HG03103 (cell line): ENCODE data around the gene EIF1AD.
A peak's percentile ranks its signal among the peaks of the same experiment; 100 is the strongest.
"Not testable (repeated sequence)": the region's sequence is repeated elsewhere in the genome, so short reads cannot be mapped to it uniquely, and the experiment has no call there.

Source experiments
- ATAC-seq: cut with Tn5 transposase; IDR thresholded peaks from one replicate; pipeline ENCODE4 v1.9.1; 2021; ENCODE audit warnings: low read depth; ENCODE audit not compliant: unreplicated experiment

Gene EIF1AD

GRCh38 chr11:65973439-65974110 is 28.4 kb downstream of the EIF1AD start:
- no peak for ATAC-seq

- ATAC-seq: no peak
Observed at GRCh38 chr11:65972116-65972515, 29.8 kb downstream of the EIF1AD start.

DNA sequence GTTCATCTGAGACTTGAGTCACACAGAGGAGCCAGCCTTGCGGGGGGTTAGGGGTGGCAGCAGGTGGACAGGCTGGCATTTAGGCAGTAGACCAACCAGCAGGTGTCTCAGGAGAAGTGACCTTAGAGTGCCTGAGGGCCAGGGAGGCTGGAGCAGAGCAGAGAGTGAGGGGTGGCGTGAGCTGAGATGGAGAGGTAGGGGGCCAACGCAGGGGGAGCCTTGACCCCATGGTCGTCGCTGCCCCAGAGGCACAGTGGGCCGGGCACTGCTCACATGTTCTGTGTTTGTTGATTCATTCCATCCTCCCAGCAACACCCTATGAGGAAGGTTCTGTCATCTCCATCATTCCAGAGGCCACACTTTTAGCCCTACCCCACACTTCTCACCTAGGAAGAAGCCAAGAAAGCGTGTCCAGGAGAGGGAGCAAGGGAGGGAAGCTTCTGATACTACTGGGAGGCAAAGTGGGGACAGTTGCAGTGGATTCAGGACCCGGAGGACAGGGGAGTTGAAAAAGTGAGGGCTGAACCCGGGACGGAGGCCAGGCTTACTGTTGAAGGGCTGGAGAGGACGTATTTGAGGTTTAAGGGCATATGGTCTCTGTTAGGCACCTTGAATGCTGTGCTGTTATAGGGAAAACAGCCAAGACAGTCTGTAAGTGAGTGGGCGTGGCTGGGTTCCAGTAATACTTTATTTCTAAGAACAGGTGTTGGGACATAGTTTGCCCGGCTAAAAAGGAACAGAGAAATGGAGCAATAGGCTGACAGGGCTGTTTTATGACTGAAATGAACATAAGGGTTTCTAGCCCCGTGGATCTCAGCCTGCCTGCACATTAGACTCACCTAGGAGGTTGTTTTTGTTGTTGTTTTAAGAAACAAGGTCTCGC is 33.1 kb downstream of the EIF1AD start:
- no peak for ATAC-seq

- ATAC-seq: no peak
Observed at GRCh38 chr11:65967329-65967934, 34.5 kb downstream of the EIF1AD start.

DNA sequence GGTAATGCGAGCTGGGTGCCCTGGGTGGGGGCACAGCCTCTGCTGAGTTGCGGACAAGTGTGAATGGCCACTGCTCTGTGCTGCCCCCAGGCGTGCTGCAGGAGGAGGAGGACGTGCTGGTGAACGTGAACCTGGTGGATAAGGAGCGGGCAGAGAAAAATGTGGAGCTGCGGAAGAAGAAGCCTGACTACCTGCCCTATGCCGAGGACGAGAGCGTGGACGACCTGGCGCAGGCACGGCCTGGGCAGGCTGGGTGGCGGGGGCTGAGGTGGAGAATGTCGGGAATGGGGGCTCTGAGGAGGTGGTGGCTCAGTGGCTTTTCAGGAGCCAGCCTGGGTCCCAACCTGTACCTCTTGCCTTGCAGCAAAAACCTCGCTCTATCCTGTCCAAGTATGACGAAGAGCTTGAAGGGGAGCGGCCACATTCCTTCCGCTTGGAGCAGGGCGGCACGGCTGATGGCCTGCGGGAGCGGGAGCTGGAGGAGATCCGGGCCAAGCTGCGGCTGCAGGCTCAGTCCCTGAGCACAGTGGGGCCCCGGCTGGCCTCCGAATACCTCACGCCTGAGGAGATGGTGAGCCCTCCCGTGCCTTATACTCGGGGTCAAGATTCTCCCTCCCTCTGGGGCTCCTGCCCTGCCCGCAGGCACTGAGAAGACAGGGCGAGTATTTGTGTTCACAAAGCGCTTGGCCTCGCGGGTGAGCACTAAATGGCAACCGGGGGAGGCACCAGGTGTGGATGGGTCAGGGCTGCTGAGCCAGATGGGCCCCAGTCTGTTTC is 35.8 kb downstream of the EIF1AD start:
- ATAC-seq: no peak

DNA sequence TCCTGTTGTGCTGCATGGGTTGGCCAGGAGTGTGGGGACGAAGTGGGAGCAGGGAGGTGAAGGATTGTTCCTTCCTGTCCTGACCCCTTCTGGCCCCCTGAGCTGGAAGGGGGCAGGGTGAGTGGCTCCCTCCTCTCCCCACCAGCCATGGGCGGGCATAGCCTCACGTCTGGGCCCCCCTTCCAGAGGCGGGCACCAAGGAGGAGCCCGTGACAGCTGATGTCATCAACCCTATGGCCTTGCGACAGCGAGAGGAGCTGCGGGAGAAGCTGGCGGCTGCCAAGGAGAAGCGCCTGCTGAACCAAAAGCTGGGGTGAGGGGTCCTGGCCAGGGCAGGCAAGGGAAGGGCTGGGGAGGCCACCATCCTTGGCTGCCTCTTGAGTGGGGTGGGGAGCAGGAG is 37.1 kb downstream of the EIF1AD start:
- ATAC-seq: no peak

DNA sequence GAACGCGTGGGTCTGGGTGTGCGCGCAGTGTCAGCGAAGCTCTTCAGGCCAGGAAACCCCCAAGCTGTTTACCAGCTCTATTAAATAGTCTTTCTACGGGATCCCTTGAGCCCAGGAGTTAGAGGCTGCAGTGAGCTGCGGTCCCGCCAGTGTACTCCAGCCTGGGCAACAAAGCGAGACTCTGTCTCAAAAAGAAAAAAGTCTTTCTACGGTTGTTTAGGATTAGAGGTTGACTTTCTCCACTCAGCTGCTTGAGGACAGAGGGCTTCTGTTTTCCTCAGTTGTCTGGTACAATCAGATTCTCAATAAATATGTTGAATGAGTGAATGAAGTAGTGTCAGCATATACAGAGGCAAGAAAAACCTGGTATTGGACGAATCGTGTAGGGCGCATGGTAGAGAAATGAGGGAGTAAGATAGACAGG is 39.8 kb downstream of the EIF1AD start:
- no peak for ATAC-seq

GRCh38 chr11:65961267-65962140 is 40.5 kb downstream of the EIF1AD start, which contains the start of gene SART1:
SART1 (plus strand) TSS chr11:65961734; CDS start chr11:65961781, 47 bp downstream.
- ATAC-seq: peak; percentile 81

GRCh38 chr11:65960824-65961266 is 41.1 kb downstream of the EIF1AD start:
- no peak for ATAC-seq

DNA sequence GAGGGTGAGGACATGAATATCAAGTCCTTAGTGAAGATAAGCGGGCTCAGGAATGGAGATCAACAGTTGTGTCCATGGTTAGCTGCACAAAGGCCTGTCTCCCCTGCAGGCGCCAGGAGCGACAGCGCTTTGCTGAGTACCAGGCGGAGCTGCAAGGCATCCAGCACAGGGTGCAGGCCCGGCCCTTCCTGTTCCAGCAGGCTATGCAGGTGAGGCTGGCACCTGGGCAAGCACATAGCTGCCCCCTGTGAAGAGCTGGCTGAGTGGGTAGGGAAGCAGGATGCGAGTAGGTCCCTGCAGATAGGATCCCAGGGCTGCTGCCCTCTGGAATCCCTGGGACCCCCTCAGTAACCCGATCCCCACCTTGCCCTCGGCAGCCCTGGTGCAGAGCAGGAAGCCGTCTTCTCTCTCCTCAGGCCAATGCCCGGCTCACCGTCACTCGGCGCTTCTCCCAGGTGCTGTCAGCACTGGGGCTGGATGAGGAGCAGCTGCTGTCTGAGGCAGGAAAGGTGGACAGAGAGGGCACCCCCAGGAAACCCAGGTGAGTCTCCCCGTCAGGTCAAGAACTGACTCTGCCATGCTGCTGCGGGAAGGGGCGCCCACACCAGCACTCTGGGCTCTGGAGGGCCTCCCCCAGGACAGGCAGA is 43.1 kb downstream of the EIF1AD start:
- ATAC-seq: no peak

DNA sequence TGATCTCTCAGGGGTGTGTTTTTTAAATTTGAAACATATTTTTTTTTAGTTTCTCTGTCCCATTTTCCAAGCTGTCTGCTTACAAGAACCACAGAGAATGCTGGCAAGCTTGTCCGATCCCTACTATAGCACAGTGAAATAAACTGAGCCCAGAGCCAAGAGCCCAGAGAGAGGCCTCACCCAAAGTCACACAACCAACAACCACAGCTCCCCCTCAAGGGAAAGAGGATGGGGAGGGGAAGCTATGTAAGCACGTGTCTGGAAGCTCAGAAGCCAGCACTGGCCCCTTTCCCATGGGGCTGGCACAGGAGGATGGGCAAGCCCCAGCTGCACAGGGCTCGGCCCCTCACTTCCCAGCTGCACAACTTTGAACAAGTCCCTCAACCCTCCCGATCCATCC is 43.7 kb downstream of the EIF1AD start:
- ATAC-seq: no peak

GRCh38 chr11:65954771-65955170 is 47.2 kb downstream of the EIF1AD start:
- ATAC-seq: no peak

- no peak for ATAC-seq
Observed at GRCh38 chr11:65953471-65953870, 48.5 kb downstream of the EIF1AD start.

- no peak for ATAC-seq
Observed at GRCh38 chr11:65952052-65952521, 49.9 kb downstream of the EIF1AD start.

DNA sequence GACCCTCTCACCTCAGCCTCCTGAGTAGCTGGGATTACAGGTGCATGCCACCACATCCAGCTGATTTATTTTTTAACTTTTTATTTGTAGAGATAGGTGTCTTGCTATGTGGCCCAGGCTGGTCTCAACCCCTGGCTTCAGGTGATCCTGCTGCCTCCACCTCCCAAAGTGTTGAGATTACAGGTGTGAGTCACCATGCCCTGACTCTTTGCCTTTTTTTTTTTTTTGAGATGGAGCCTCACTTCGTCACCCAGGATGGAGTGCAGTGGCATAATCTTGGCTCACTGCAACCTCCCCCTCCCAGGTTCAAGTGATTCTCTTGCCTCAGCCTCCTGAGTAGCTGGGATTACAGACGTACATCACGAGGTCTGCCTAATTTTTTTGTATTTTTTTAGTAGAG is 50.3 kb downstream of the EIF1AD start:
- not testable (repeated sequence) for ATAC-seq

DNA sequence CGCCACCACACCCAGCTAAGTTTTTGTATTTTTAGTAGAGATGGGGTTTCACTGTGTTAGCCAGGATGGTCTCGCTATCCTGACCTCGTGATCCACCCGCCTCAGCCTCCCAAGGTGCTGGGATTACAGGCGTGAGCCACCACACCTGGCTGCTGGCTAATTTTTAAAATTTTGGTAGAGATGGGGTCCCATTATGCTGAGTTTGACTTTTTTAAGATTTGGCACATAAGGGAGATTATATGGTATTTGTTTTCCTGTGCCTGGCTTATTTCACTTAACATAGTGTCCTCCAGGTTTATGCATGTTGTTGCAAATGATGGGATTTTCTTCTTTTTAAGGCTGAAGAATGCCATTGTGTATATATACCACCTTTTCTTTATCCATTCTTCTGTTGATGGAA is 51.2 kb downstream of the EIF1AD start:
- ATAC-seq: not testable (repeated sequence)

DNA sequence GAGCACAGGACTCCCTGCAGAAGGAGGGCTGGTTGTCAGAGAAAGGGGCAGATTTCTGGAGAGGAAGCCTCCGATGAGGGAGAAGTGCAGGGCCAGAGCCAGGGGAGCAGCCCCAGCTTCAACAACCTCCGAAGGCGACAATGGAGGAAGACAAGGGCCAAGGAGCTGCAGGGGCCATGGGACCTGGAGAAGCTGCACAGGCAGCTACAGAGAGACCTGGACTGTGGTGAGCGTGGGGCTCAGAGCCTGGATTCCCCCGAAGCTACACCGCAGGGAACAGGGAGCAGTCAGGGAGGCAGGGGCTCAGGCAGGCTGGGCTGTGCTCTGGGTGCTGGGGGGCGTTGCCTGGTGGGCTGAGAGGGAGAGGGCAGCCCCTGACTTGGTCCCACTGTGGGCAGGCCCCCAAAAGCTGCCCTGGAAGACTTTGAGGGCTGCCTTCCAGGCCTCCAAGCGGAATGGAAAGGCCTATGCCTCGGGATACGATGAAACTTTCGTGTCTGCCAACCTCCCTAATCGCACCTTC is 54.3 kb downstream of the EIF1AD start:
- no peak for ATAC-seq

- no peak for ATAC-seq
Observed at GRCh38 chr11:65947133-65947532, 54.8 kb downstream of the EIF1AD start.

DNA sequence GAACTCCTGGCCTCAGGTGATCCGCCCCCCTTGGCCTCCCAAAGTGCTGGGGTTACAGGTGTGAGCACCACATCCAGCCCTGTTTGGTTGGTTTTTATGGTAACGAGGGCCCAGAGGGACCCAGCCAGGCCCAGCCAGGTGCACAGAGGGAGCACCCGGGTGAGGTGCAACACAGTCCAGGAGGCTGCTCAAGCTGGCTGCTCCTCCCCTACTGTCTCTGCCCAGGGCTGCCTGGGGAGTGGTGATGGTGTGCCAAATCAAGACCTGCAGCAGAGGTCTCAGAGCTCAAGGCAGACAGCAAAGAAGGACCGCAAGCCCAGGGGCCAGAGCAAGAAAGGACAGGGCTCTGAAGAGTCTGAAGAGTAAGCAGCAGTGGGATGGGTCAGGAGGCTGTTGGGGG is 55.3 kb downstream of the EIF1AD start:
- no peak for ATAC-seq
